SU-DHL-6 (cell line): ENCODE data around the gene SNX11.

ENCODE experiments used
- H2AFZ ChIP-seq: fragments of 200-600 bp; sonication (generic); 2 replicates; pipeline ENCODE4 v1.6.1; 2014; ENCODE audit warnings: low read depth, mild to moderate bottlenecking, moderate library complexity, mixed read lengths, antibody characterized with exemption, low read length; ENCODE audit not compliant: severe bottlenecking
- H3F3A ChIP-seq: fragments of 200-600 bp; shearing (Covaris generic); 2 replicates; pipeline ENCODE4 v1.6.0; 2016; ENCODE audit warnings: antibody characterized with exemption, mild to moderate bottlenecking; ENCODE audit not compliant: insufficient read depth
- H3K27ac ChIP-seq: fragments of 200-600 bp; sonication (generic); 2 replicates; pipeline ENCODE4 v1.5.1; 2016; ENCODE audit warnings: low read depth, mild to moderate bottlenecking, low read length, moderate library complexity, mixed read lengths
- H3K27me3 ChIP-seq: fragments of 200-600 bp; sonication (generic), shearing (Covaris generic); 2 replicates; pipeline ENCODE4 v1.6.0; 2014; ENCODE audit warnings: mild to moderate bottlenecking, low read length
- H3K36me3 ChIP-seq: fragments of 200-600 bp; sonication (generic); 2 replicates; pipeline ENCODE4 v1.6.1; 2014; ENCODE audit warnings: mild to moderate bottlenecking, low read length, mixed read lengths
- H3K4me2 ChIP-seq: fragments of 300-600, 200-600 bp; shearing (Covaris generic), sonication (generic); 2 replicates; pipeline ENCODE4 v1.6.0; 2014; ENCODE audit warnings: low read length, low read depth, mild to moderate bottlenecking; ENCODE audit not compliant: poor library complexity, severe bottlenecking
- H3K4me3 ChIP-seq: fragments of 200-600 bp; sonication (generic); 2 replicates; pipeline ENCODE4 v1.5.1; 2014; ENCODE audit warnings: antibody characterized with exemption, low read length, mild to moderate bottlenecking, mixed read lengths; ENCODE audit not compliant: insufficient read depth, poor library complexity, severe bottlenecking
- H3K79me2 ChIP-seq: fragments of 200-600 bp; sonication (generic); 2 replicates; pipeline ENCODE4 v1.6.1; 2014; ENCODE audit warnings: mild to moderate bottlenecking, low read length, moderate library complexity; ENCODE audit not compliant: insufficient read depth
- H3K9ac ChIP-seq: fragments of 200-600 bp; sonication (generic); 2 replicates; pipeline ENCODE4 v1.7.0; 2014; ENCODE audit warnings: mild to moderate bottlenecking, low read length
- H3K9me2 ChIP-seq: fragments of 200-600 bp; sonication (generic); replicated peaks from 2 replicates; pipeline ENCODE4 v1.6.1; 2014; ENCODE audit warnings: low read length; ENCODE audit not compliant: insufficient read depth
- H3K9me3 ChIP-seq: fragments of 200-600 bp; sonication (generic); 2 replicates; pipeline ENCODE4 v1.6.1; 2014; ENCODE audit warnings: low read length, mixed read lengths; ENCODE audit not compliant: insufficient read depth
- H4K20me1 ChIP-seq: fragments of 200-600 bp; sonication (generic); 2 replicates; pipeline ENCODE4 v1.6.1; 2014; ENCODE audit warnings: low read depth, mild to moderate bottlenecking, antibody characterized with exemption, low read length, moderate library complexity, mixed read lengths
- CTCF ChIP-seq: fragments of 200-600 bp; sonication (generic); IDR thresholded peaks from one replicate; pipeline ENCODE4 v1.5.1; 2017; ENCODE audit warnings: antibody characterized with exemption, mild to moderate bottlenecking, low read length, moderate library complexity; ENCODE audit not compliant: insufficient read depth, poor library complexity, severe bottlenecking
- EZH2phosphoT487 ChIP-seq: fragments of 200-600 bp; sonication (generic), shearing (Covaris generic); conservative IDR thresholded peaks from 2 replicates; pipeline ENCODE4 v1.6.1; 2018; ENCODE audit warnings: mild to moderate bottlenecking, antibody characterized with exemption, low read length, moderate library complexity, mixed read lengths

The SNX11 gene

GRCh38 chr17:48121923-48122664 is 14.5 kb downstream of the SNX11 start:
- H3K79me2 ChIP-seq: no peaks in the 10 kb centered on the region
- H3F3A ChIP-seq: no peaks in the 10 kb centered on the region
- no peaks in the 10 kb centered on the region for H4K20me1 ChIP-seq
- TF ChIP-seq EZH2phosphoT487: no peak
- TF ChIP-seq CTCF: no peak
- H3K4me3 ChIP-seq: no peak overlapping the region
- H3K27me3 ChIP-seq: no peaks in the 10 kb centered on the region
- H2AFZ ChIP-seq: no peak overlapping the region
- no peak overlapping the region for H3K27ac ChIP-seq
- H3K36me3 ChIP-seq: no peaks in the 10 kb centered on the region
- no peak overlapping the region for H3K4me2 ChIP-seq
- no peaks in the 10 kb centered on the region for H3K9me3 ChIP-seq
- H3K9ac ChIP-seq: no peak overlapping the region
- no peaks in the 10 kb centered on the region for H3K9me2 ChIP-seq

GRCh38 chr17:48122665-48123045 is 15.1 kb downstream of the SNX11 start:
- Histone ChIP-seq H3K9ac (no peak overlapping the region), H3K36me3 (no peaks in the 10 kb centered on the region), H3K9me3 (no peaks in the 10 kb centered on the region), H3K27ac (no peak overlapping the region), H3F3A (no peaks in the 10 kb centered on the region), H3K4me3 (no peak overlapping the region), H3K27me3 (no peaks in the 10 kb centered on the region), H2AFZ (no peak overlapping the region), H3K9me2 (no peaks in the 10 kb centered on the region), H3K4me2 (no peak overlapping the region), H3K79me2 (no peaks in the 10 kb centered on the region), H4K20me1 (no peaks in the 10 kb centered on the region)
- no peak for TF ChIP-seq CTCF
- TF ChIP-seq EZH2phosphoT487: no peak

GRCh38 chr17:48123111-48123510 is 15.5 kb downstream of the SNX11 start:
- Histone ChIP-seq H3K79me2 (no peaks in the 10 kb centered on the region), H3K9me3 (no peaks in the 10 kb centered on the region), H2AFZ (no peak overlapping the region), H3K36me3 (no peaks in the 10 kb centered on the region), H3K27me3 (no peaks in the 10 kb centered on the region), H3K27ac (no peak overlapping the region), H3K4me3 (no peak overlapping the region), H4K20me1 (no peaks in the 10 kb centered on the region), H3K9me2 (no peaks in the 10 kb centered on the region), H3K9ac (no peak overlapping the region), H3F3A (no peaks in the 10 kb centered on the region), H3K4me2 (no peak overlapping the region)
- TF ChIP-seq EZH2phosphoT487 (no peak), CTCF (no peak)
